B cell (primary cell): ENCODE data around the gene NMD3. TPM values are rescaled to one million over a fixed set of nuclear protein-coding genes. Genes with fewer than 3 reads are reported as not detected.

Source experiments
- ATAC-seq: fragments of 200-7000 bp; cut with Tn5 transposase; one replicate; pipeline ENCODE4 v1.10.0; 2021; ENCODE audit warnings: low read depth, mild to moderate bottlenecking, moderate number of reproducible peaks, moderate library complexity
- CTCF ChIA-PET: fragments of 350-600 bp; sonication (Branson Sonifier 250); formaldehyde crosslinking; loops from one replicate; lab custom pipeline; 2021; ENCODE audit warnings: antibody characterized with exemption, inconsistent platforms; lab: Charles Lee
- POLR2A ChIA-PET: fragments of 350-600 bp; sonication (Branson Sonifier 250); formaldehyde crosslinking; loops from one replicate; lab custom pipeline; 2021; ENCODE audit warnings: antibody characterized with exemption; lab: Charles Lee
- DNase-seq: peaks from one replicate; pipeline ENCODE4 v3.0.0; 2013
- H2AFZ ChIP-seq: 2 replicates; pipeline ENCODE4 v1.6.1; 2012; ENCODE audit warnings: mild to moderate bottlenecking, low read depth, low read length; ENCODE audit not compliant: insufficient read depth, poor library complexity, severe bottlenecking
- H3K27ac ChIP-seq, 2 donors: 1 replicate in 1 of 2; 2 replicates in 1 of 2; pipeline ENCODE4 v1.5.1; 2012 to 2013; ENCODE audit warnings: low read length in 2 of 2, mild to moderate bottlenecking in 2 of 2, moderate library complexity in 1 of 2
- H3K27me3 ChIP-seq, 4 experiments: fragments of 200-600 bp in 1 of 4; sonication (generic) in 1 of 4; replicated peaks in 1 of 4; 1 replicate in 2 of 4; 2 replicates in 2 of 4; pipeline versions ENCODE4 v1.6.1 to v1.7.0; 2013 to 2016; ENCODE audit warnings: low read length in 3 of 4, mild to moderate bottlenecking in 2 of 4, mixed read lengths in 1 of 4, moderate library complexity in 1 of 4; ENCODE audit not compliant: insufficient read depth in 4 of 4, control insufficient read depth in 3 of 4; ENCODE audit errors: control extremely low read depth in 1 of 4
- H3K36me3 ChIP-seq, 2 experiments: replicated peaks in 1 of 2; 1 replicate in 1 of 2; 2 replicates in 1 of 2; pipeline versions ENCODE4 v1.6.1 to v1.7.1; 2013; ENCODE audit warnings: low read length in 1 of 2; ENCODE audit not compliant: insufficient read depth in 2 of 2, control insufficient read depth in 1 of 2; ENCODE audit errors: control extremely low read depth in 1 of 2, extremely low read depth in 1 of 2
- H3K4me1 ChIP-seq, 2 donors: fragments of 200-600 bp in 1 of 2; sonication (generic) in 1 of 2; 1 replicate in 1 of 2; 2 replicates in 1 of 2; pipeline versions ENCODE4 v1.5.1 to v1.6.1; 2013 to 2017; ENCODE audit warnings: low read length in 2 of 2; ENCODE audit not compliant: control insufficient read depth in 2 of 2, insufficient read depth in 2 of 2
- H3K4me2 ChIP-seq: replicated peaks from 2 replicates; pipeline ENCODE3; 2012; ENCODE audit warnings: mild to moderate bottlenecking, low read depth, low read length; ENCODE audit not compliant: poor library complexity, severe bottlenecking
- H3K4me3 ChIP-seq, 5 experiments: fragments of 200-600 bp in 1 of 5; sonication (generic) in 1 of 5; 1 replicate in 3 of 5; 2 replicates in 2 of 5; pipeline versions ENCODE4 v1.5.1 to v1.7.0; 2011 to 2016; ENCODE audit warnings: low read length in 4 of 5, mild to moderate bottlenecking in 4 of 5, low read depth in 2 of 5, control low read depth in 1 of 5, moderate library complexity in 1 of 5; ENCODE audit not compliant: insufficient read depth in 1 of 5; ENCODE audit errors: control extremely low read depth in 1 of 5, extremely low read depth in 1 of 5
- H3K79me2 ChIP-seq: fragments of 200-600 bp; sonication (generic); one replicate; pipeline ENCODE4 v1.6.0; 2016; ENCODE audit warnings: low read length; ENCODE audit not compliant: control insufficient read depth, insufficient read depth
- H3K9ac ChIP-seq: fragments of 200-600 bp; sonication (generic); 2 replicates; pipeline ENCODE4 v1.6.1; 2017; ENCODE audit warnings: mild to moderate bottlenecking, low read length, moderate library complexity
- H3K9me3 ChIP-seq, 3 donors: one replicate each; pipeline versions ENCODE4 v1.6.1 to v1.7.1; 2013; ENCODE audit warnings: low read length in 2 of 3; ENCODE audit not compliant: control insufficient read depth in 2 of 3, insufficient read depth in 1 of 3; ENCODE audit errors: control extremely low read depth in 1 of 3
- H4K20me1 ChIP-seq: 2 replicates; pipeline ENCODE4 v1.6.0; 2012; ENCODE audit warnings: mild to moderate bottlenecking, low read length; ENCODE audit not compliant: insufficient read depth, control insufficient read depth, poor library complexity, severe bottlenecking
- H3K27ac Mint-ChIP-seq: one replicate; pipeline ENCODE4 v1.8.0; 2021; ENCODE audit warnings: mixed read lengths
- H3K27me3 Mint-ChIP-seq: one replicate; pipeline ENCODE4 v1.8.0; 2021; ENCODE audit warnings: mixed read lengths
- H3K4me1 Mint-ChIP-seq: one replicate; pipeline ENCODE4 v1.8.0; 2021; ENCODE audit warnings: mixed read lengths
- H3K4me3 Mint-ChIP-seq: one replicate; pipeline ENCODE4 v1.8.0; 2021; ENCODE audit warnings: mixed read lengths
- H3K9me3 Mint-ChIP-seq: one replicate; pipeline ENCODE4 v1.8.0; 2022; ENCODE audit warnings: mixed read lengths; ENCODE audit not compliant: insufficient read depth
- CTCF ChIP-seq: fragments of 200-600 bp; IDR thresholded peaks from one replicate; pipeline ENCODE4 v1.8.0; 2022; ENCODE audit warnings: antibody characterized with exemption, mild to moderate bottlenecking
- EZH2 ChIP-seq: IDR thresholded peaks from 2 replicates; pipeline ENCODE4 v1.6.1; 2012; ENCODE audit warnings: borderline replicate concordance, low read depth, mild to moderate bottlenecking, moderate library complexity, low read length; ENCODE audit not compliant: insufficient read depth, poor library complexity, severe bottlenecking
- WGBS: methylation state at CpG from one replicate; pipeline ENCODE4 v1.1.5; 2013; ENCODE audit warnings: missing lambda C conversion rate; ENCODE audit not compliant: insufficient coverage; 5-methylcytosine and 5-hydroxymethylcytosine counted together
- intact Hi-C: fragments of 100-400 bp; cut with micrococcal nuclease; formaldehyde crosslinking; loops from one replicate; pipeline ENCODE4 v1.10.0; 2022
- polyA plus RNA-seq: library from polyadenylated mRNA; depleted of rRNA; stranded (reverse); fragments of >200 nt; gene quantifications from 2 replicates; pipeline ENCODE4 v1.2.3, GENCODE V29; 2012
- total RNA-seq, 2 donors: library from RNA; stranded (reverse); fragments of 120-200 nt in 1 of 2; gene quantifications; 1 replicate in 1 of 2; 2 replicates in 1 of 2; pipeline versions ENCODE4 v1.2.3 to v1.2.4, GENCODE V29; 2013 to 2022

Gene NMD3
- total and polyA plus RNA-seq, 2 donors (not counting 1 experiment from before 2014, with no cell fraction given): 14.5 to 38.0 TPM

- 80% methylated on average over 1 of the region's 2 CpGs for WGBS
- Histone ChIP-seq H3K27ac (no peak overlapping the region), H3K27me3 (no peaks in the 10 kb centered on the region), H2AFZ (no peak overlapping the region), H3K4me2 (no peak overlapping the region), H3K9ac (no peak overlapping the region), H3K4me3 (no peak overlapping the region), H3K79me2 (no peaks in the 10 kb centered on the region), H3K4me1 (no peaks in the 10 kb centered on the region), H4K20me1 (no peaks in the 10 kb centered on the region), H3K9me3 (no peaks in the 10 kb centered on the region), H3K36me3 (peaks cover 10 to 40% of the 10 kb centered on the region in 2 experiments)
- DNase-seq: no peak
- CTCF ChIA-PET: interaction anchor here (1.1 kb wide), 1 partner anchor 15 kb away, joined by 3 read pairs; no protein-coding TSS in a partner anchor
- no peak overlapping the region for H3K4me3 Mint-ChIP-seq
- POLR2A ChIA-PET: no interaction called here
- no peak for ATAC-seq
- no peaks in the 10 kb centered on the region for H3K9me3 Mint-ChIP-seq
- TF ChIP-seq CTCF: no peak
- no peak for TF ChIP-seq EZH2
- H3K4me1 Mint-ChIP-seq: no peaks in the 10 kb centered on the region
- no peak overlapping the region for H3K27ac Mint-ChIP-seq
- H3K27me3 Mint-ChIP-seq: no peaks in the 10 kb centered on the region
- intact Hi-C loops: no loop called here
Measured at GRCh38 chr3:161239700-161240099, 18.6 kb downstream of the NMD3 start.

- Histone ChIP-seq H3K27ac (no peak overlapping the region), H3K4me2 (no peak overlapping the region), H3K4me1 (no peaks in the 10 kb centered on the region), H3K27me3 (no peaks in the 10 kb centered on the region), H3K9me3 (no peaks in the 10 kb centered on the region), H3K79me2 (no peaks in the 10 kb centered on the region), H3K4me3 (no peak overlapping the region), H3K36me3 (peaks cover 11 to 60% of the 10 kb centered on the region in 2 experiments), H2AFZ (no peak overlapping the region), H3K9ac (no peak overlapping the region), H4K20me1 (no peaks in the 10 kb centered on the region)
- Mint-ChIP-seq H3K9me3 (no peaks in the 10 kb centered on the region), H3K4me1 (no peaks in the 10 kb centered on the region), H3K27ac (no peak overlapping the region), H3K4me3 (no peak overlapping the region), H3K27me3 (no peaks in the 10 kb centered on the region)
- CTCF ChIA-PET: no interaction called here
- no peak for DNase-seq
- intact Hi-C loops: no loop called here
- POLR2A ChIA-PET: no interaction called here
- no peak for ATAC-seq
- WGBS: no CpG with 5 or more reads among the region's 2 CpGs
- no peak for TF ChIP-seq EZH2
- TF ChIP-seq CTCF: no peak
Measured at GRCh38 chr3:161244538-161244937, 23.4 kb downstream of the NMD3 start.
